GM19372 (cell line): ENCODE results near the gene FSTL4.
"Not testable (repeated sequence)": the region's sequence is repeated elsewhere in the genome, so short reads cannot be mapped to it uniquely, and the experiment has no call there.

ENCODE experiments used
- ATAC-seq: cut with Tn5 transposase; IDR thresholded peaks from one replicate; pipeline ENCODE4 v1.9.1; 2021; ENCODE audit warnings: mild to moderate bottlenecking, low read depth, moderate library complexity; ENCODE audit not compliant: unreplicated experiment

The FSTL4 gene

GRCh38 chr5:133214153-133214820 is 398.1 kb downstream of the FSTL4 start:
- no peak for ATAC-seq

- no peak for ATAC-seq
These were observed 406.7 kb downstream of the FSTL4 start for GRCh38 chr5:133205649-133206048.

- ATAC-seq, result no peak
These were observed 407.1 kb downstream of the FSTL4 start for GRCh38 chr5:133205204-133205603.

- ATAC-seq, result no peak
These were observed 408.7 kb downstream of the FSTL4 start for GRCh38 chr5:133203317-133204305.

- no peak for ATAC-seq
These were observed 410.2 kb downstream of the FSTL4 start for GRCh38 chr5:133202066-133202665.

- no peak for ATAC-seq
These were observed 411.0 kb downstream of the FSTL4 start for GRCh38 chr5:133201310-133201709.

GRCh38 chr5:133200256-133200655 is 412.1 kb downstream of the FSTL4 start:
- ATAC-seq, result no peak

- no peak for ATAC-seq
These were observed 412.7 kb downstream of the FSTL4 start for GRCh38 chr5:133199417-133200178.

- ATAC-seq, result no peak
These were observed 413.8 kb downstream of the FSTL4 start for GRCh38 chr5:133198511-133198910.

GRCh38 chr5:133196441-133197085 is 415.8 kb downstream of the FSTL4 start:
- no peak for ATAC-seq

- no peak for ATAC-seq
These were observed 417.1 kb downstream of the FSTL4 start for GRCh38 chr5:133195250-133195649.

GRCh38 chr5:133193794-133194193 is 418.5 kb downstream of the FSTL4 start:
- ATAC-seq, result no peak

GRCh38 chr5:133192716-133193115 is 419.6 kb downstream of the FSTL4 start:
- ATAC-seq, result no peak

GRCh38 chr5:133189881-133190280 is 422.5 kb downstream of the FSTL4 start:
- ATAC-seq, result no peak

GRCh38 chr5:133179405-133179804 is 432.9 kb downstream of the FSTL4 start:
- ATAC-seq, result no peak

- ATAC-seq, result not testable (repeated sequence)
These were observed 441.5 kb downstream of the FSTL4 start for GRCh38 chr5:133170756-133171387.

- no peak for ATAC-seq
These were observed 447.6 kb downstream of the FSTL4 start for GRCh38 chr5:133164759-133165158.

- ATAC-seq, result no peak
These were observed 448.5 kb downstream of the FSTL4 start for GRCh38 chr5:133163839-133164238.

- ATAC-seq, result no peak
These were observed 452.8 kb downstream of the FSTL4 start for GRCh38 chr5:133159543-133159942.
